T-helper 2 cell treated with Interferon-gamma antibody and Interleukin-4, amounts not matched to agents 5 μg/mL and 100 μg/mL, for 36 hours (primary cell): ENCODE results near the gene BMPR1B.

Source experiments
- DNase-seq: peaks from one replicate; pipeline ENCODE4 v3.0.0; 2021; ENCODE audit warnings: low spot score
- H3K27ac Mint-ChIP-seq: one replicate; pipeline ENCODE4 v1.8.0; 2021; ENCODE audit warnings: mild to moderate bottlenecking, mixed read lengths
- H3K27me3 Mint-ChIP-seq: one replicate; pipeline ENCODE4 v1.8.0; 2021; ENCODE audit warnings: low read depth, mixed read lengths
- H3K36me3 Mint-ChIP-seq: one replicate; pipeline ENCODE4 v1.8.0; 2021; ENCODE audit warnings: low read depth, mixed read lengths
- H3K4me1 Mint-ChIP-seq: one replicate; pipeline ENCODE4 v1.8.0; 2021; ENCODE audit warnings: low read depth, mixed read lengths
- H3K4me3 Mint-ChIP-seq: one replicate; pipeline ENCODE4 v1.8.0; 2022; ENCODE audit warnings: mild to moderate bottlenecking, moderate library complexity, mixed read lengths
- H3K9me3 Mint-ChIP-seq: one replicate; pipeline ENCODE4 v1.8.0; 2021; ENCODE audit warnings: mixed read lengths

Gene BMPR1B

GRCh38 chr4:94791701-94792100, 33.9 kb downstream of the BMPR1B start:
- no peak for DNase-seq
- Mint-ChIP-seq H3K4me3 (no peak overlapping the region), H3K27ac (no peak overlapping the region), H3K4me1 (no peaks in the 10 kb centered on the region), H3K9me3 (no peaks in the 10 kb centered on the region), H3K27me3 (no peaks in the 10 kb centered on the region), H3K36me3 (no peaks in the 10 kb centered on the region)

GRCh38 chr4:94798808-94799207, 41.1 kb downstream of the BMPR1B start:
- Mint-ChIP-seq H3K27me3 (no peaks in the 10 kb centered on the region), H3K4me1 (no peaks in the 10 kb centered on the region), H3K9me3 (no peaks in the 10 kb centered on the region), H3K27ac (no peak overlapping the region), H3K36me3 (no peaks in the 10 kb centered on the region), H3K4me3 (no peak overlapping the region)
- no peak for DNase-seq

- H3K4me3 Mint-ChIP-seq, result no peak overlapping the region
- no peak overlapping the region for H3K27ac Mint-ChIP-seq
- H3K36me3 Mint-ChIP-seq, result no peaks in the 10 kb centered on the region
- H3K9me3 Mint-ChIP-seq, result no peaks in the 10 kb centered on the region
- no peaks in the 10 kb centered on the region for H3K27me3 Mint-ChIP-seq
- H3K4me1 Mint-ChIP-seq, result no peaks in the 10 kb centered on the region
- DNase-seq, result no peak
Measured at GRCh38 chr4:94801016-94801415, 43.3 kb downstream of the BMPR1B start.

GRCh38 chr4:94802091-94802490, 44.3 kb downstream of the BMPR1B start:
- H3K36me3 Mint-ChIP-seq, result no peaks in the 10 kb centered on the region
- no peak overlapping the region for H3K4me3 Mint-ChIP-seq
- no peaks in the 10 kb centered on the region for H3K27me3 Mint-ChIP-seq
- no peaks in the 10 kb centered on the region for H3K4me1 Mint-ChIP-seq
- H3K9me3 Mint-ChIP-seq, result no peaks in the 10 kb centered on the region
- no peak overlapping the region for H3K27ac Mint-ChIP-seq
- no peak for DNase-seq

- H3K27me3 Mint-ChIP-seq, result no peaks in the 10 kb centered on the region
- no peaks in the 10 kb centered on the region for H3K9me3 Mint-ChIP-seq
- H3K27ac Mint-ChIP-seq, result no peak overlapping the region
- no peaks in the 10 kb centered on the region for H3K4me1 Mint-ChIP-seq
- no peak overlapping the region for H3K4me3 Mint-ChIP-seq
- no peaks in the 10 kb centered on the region for H3K36me3 Mint-ChIP-seq
- DNase-seq, result no peak
Measured at GRCh38 chr4:94803181-94803580, 45.4 kb downstream of the BMPR1B start.

GRCh38 chr4:94804650-94805049, 46.9 kb downstream of the BMPR1B start:
- H3K27me3 Mint-ChIP-seq, result no peaks in the 10 kb centered on the region
- DNase-seq, result no peak
- H3K27ac Mint-ChIP-seq, result no peak overlapping the region
- no peak overlapping the region for H3K4me3 Mint-ChIP-seq
- no peaks in the 10 kb centered on the region for H3K36me3 Mint-ChIP-seq
- no peaks in the 10 kb centered on the region for H3K4me1 Mint-ChIP-seq
- no peaks in the 10 kb centered on the region for H3K9me3 Mint-ChIP-seq

GRCh38 chr4:94806376-94806775, 48.6 kb downstream of the BMPR1B start:
- Mint-ChIP-seq H3K27ac (no peak overlapping the region), H3K4me3 (no peak overlapping the region), H3K9me3 (no peaks in the 10 kb centered on the region), H3K4me1 (no peaks in the 10 kb centered on the region), H3K27me3 (no peaks in the 10 kb centered on the region), H3K36me3 (no peaks in the 10 kb centered on the region)
- DNase-seq, result no peak

- Mint-ChIP-seq H3K9me3 (no peaks in the 10 kb centered on the region), H3K36me3 (no peaks in the 10 kb centered on the region)
Measured at GRCh38 chr4:94811643-94812042, 53.9 kb downstream of the BMPR1B start.

GRCh38 chr4:94813221-94813620, 55.5 kb downstream of the BMPR1B start:
- no peaks in the 10 kb centered on the region for H3K9me3 Mint-ChIP-seq
- no peak overlapping the region for H3K27ac Mint-ChIP-seq
- no peaks in the 10 kb centered on the region for H3K27me3 Mint-ChIP-seq
- no peaks in the 10 kb centered on the region for H3K4me1 Mint-ChIP-seq
- DNase-seq, result no peak
- H3K36me3 Mint-ChIP-seq, result no peaks in the 10 kb centered on the region
- no peak overlapping the region for H3K4me3 Mint-ChIP-seq

More at GRCh38 chr4:94811643-94812042, 53.9 kb downstream of the BMPR1B start:
- Mint-ChIP-seq H3K4me1 (no peaks in the 10 kb centered on the region), H3K27me3 (no peaks in the 10 kb centered on the region), H3K4me3 (no peak overlapping the region), H3K27ac (no peak overlapping the region)
- DNase-seq, result no peak

- H3K4me1 Mint-ChIP-seq, result no peaks in the 10 kb centered on the region
- DNase-seq, result no peak
Measured at GRCh38 chr4:94814237-94814636, 56.5 kb downstream of the BMPR1B start.

GRCh38 chr4:94819371-94820168, 61.8 kb downstream of the BMPR1B start:
- Mint-ChIP-seq H3K27me3 (no peaks in the 10 kb centered on the region), H3K36me3 (no peaks in the 10 kb centered on the region)

More at GRCh38 chr4:94814237-94814636, 56.5 kb downstream of the BMPR1B start:
- Mint-ChIP-seq H3K9me3 (no peaks in the 10 kb centered on the region), H3K36me3 (no peaks in the 10 kb centered on the region), H3K27me3 (no peaks in the 10 kb centered on the region), H3K4me3 (no peak overlapping the region), H3K27ac (no peak overlapping the region)

GRCh38 chr4:94826206-94826605, 68.5 kb downstream of the BMPR1B start:
- Mint-ChIP-seq H3K27me3 (peaks cover 3% of the 10 kb centered on the region), H3K27ac (no peak overlapping the region), H3K36me3 (no peaks in the 10 kb centered on the region), H3K9me3 (no peaks in the 10 kb centered on the region), H3K4me3 (no peak overlapping the region), H3K4me1 (no peaks in the 10 kb centered on the region)
- DNase-seq, result no peak

More at GRCh38 chr4:94819371-94820168, 61.8 kb downstream of the BMPR1B start:
- Mint-ChIP-seq H3K9me3 (no peaks in the 10 kb centered on the region), H3K27ac (no peak overlapping the region), H3K4me1 (no peaks in the 10 kb centered on the region), H3K4me3 (no peak overlapping the region)
- DNase-seq, result no peak

GRCh38 chr4:94827481-94828110, 69.8 kb downstream of the BMPR1B start:
- H3K9me3 Mint-ChIP-seq, result no peaks in the 10 kb centered on the region
- H3K4me1 Mint-ChIP-seq, result no peaks in the 10 kb centered on the region
- peaks cover 3% of the 10 kb centered on the region for H3K27me3 Mint-ChIP-seq
- H3K36me3 Mint-ChIP-seq, result no peaks in the 10 kb centered on the region
- no peak overlapping the region for H3K4me3 Mint-ChIP-seq
- DNase-seq, result no peak
- no peak overlapping the region for H3K27ac Mint-ChIP-seq

- Mint-ChIP-seq H3K4me3 (no peak overlapping the region), H3K27ac (no peak overlapping the region), H3K9me3 (no peaks in the 10 kb centered on the region), H3K27me3 (peaks cover 3% of the 10 kb centered on the region), H3K4me1 (no peaks in the 10 kb centered on the region), H3K36me3 (no peaks in the 10 kb centered on the region)
- DNase-seq, result no peak
Measured at GRCh38 chr4:94828882-94829281, 71.1 kb downstream of the BMPR1B start.
